OCI-LY3 (cell line): ENCODE measurements around the gene CACNA1I.

Experiments
- EZH2phosphoT487 ChIP-seq: fragments of 200-600 bp; shearing (Covaris generic); IDR thresholded peaks from 2 replicates; pipeline ENCODE4 v1.6.1; 2018; ENCODE audit warnings: antibody characterized with exemption, mixed run types, low read depth
- TF ChIP-seq, protein P1 (sequence below): fragments of 200-600, 300-600 bp; sonication (generic); IDR thresholded peaks from 2 replicates; pipeline ENCODE4 v1.5.1; 2014; ENCODE audit warnings: antibody characterized with exemption, low read length, low read depth

DNA sequence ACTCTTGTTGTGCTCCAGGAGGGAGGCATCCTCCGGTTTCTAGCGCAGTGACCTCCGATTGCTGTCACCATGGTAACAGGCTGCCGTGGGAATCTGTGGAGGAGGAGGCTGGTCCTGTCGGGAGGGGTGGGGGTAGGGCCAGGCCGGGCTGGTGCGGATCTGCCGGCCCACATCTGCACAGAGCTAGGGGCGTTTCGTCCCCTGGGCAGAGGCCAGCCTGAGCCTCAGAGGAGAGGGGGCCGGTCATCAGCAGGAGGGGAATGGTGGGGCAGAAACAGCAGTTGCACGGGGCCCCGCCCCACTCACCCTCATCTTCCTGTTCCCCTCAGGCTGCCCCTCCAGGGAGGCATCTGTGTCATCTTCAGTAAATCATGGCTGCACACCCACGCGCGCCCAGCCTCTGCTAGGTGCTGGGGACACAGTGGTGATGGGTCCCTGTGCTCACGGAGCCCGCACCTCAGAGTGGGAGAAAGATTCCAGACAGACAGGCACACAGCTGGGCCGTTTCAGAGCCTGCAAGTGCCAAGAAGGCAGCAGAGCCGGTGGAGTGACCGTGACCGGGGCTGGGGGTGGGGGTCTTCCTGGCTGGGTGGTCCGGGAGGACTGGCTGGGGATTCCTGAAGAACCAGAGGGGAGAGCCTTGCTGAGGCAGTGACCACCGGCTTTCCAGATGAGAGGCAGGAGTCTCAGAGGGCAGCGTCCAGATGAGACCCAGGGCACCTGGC is 120.5 kb downstream of the CACNA1I start:
- TF ChIP-seq, protein P1, sequence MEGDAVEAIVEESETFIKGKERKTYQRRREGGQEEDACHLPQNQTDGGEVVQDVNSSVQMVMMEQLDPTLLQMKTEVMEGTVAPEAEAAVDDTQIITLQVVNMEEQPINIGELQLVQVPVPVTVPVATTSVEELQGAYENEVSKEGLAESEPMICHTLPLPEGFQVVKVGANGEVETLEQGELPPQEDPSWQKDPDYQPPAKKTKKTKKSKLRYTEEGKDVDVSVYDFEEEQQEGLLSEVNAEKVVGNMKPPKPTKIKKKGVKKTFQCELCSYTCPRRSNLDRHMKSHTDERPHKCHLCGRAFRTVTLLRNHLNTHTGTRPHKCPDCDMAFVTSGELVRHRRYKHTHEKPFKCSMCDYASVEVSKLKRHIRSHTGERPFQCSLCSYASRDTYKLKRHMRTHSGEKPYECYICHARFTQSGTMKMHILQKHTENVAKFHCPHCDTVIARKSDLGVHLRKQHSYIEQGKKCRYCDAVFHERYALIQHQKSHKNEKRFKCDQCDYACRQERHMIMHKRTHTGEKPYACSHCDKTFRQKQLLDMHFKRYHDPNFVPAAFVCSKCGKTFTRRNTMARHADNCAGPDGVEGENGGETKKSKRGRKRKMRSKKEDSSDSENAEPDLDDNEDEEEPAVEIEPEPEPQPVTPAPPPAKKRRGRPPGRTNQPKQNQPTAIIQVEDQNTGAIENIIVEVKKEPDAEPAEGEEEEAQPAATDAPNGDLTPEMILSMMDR, result no peak
- TF ChIP-seq EZH2phosphoT487, result no peak
